AG04450 (cell line): Measurements from ENCODE around the gene KIF4B. TPM values are rescaled to one million over a fixed set of nuclear protein-coding genes. Genes with fewer than 3 reads are reported as not detected.
"Not testable (repeated sequence)": the region's sequence is repeated elsewhere in the genome, so short reads cannot be mapped to it uniquely, and the experiment has no call there.

Experiments used
- CTCF ChIA-PET: fragments of 300-600, 350-600 bp; formaldehyde crosslinking; extraction: SDS; loops from one replicate; lab custom pipeline; 2022; ENCODE audit warnings: antibody characterized with exemption, inconsistent platforms; lab: Charles Lee
- POLR2A ChIA-PET: fragments of 350-600 bp; formaldehyde crosslinking; extraction: SDS; loops from one replicate; lab custom pipeline; 2021; ENCODE audit warnings: antibody characterized with exemption, inconsistent platforms; lab: Yijun Ruan, JAX
- DNase-seq: peaks from one replicate; pipeline ENCODE4 v3.0.0-alpha.2; 2011; ENCODE audit warnings: low read depth, low spot score
- H3K27ac ChIP-seq: one replicate; pipeline ENCODE4 v1.5.1; 2012; ENCODE audit warnings: low read depth, low read length, control low read depth
- H3K27me3 ChIP-seq: one replicate; pipeline ENCODE4 v1.6.0; 2012; ENCODE audit warnings: low read length; ENCODE audit not compliant: control insufficient read depth, insufficient read depth
- H3K4me3 ChIP-seq: 2 replicates; pipeline ENCODE4 v1.5.1; 2011; ENCODE audit warnings: mild to moderate bottlenecking, low read depth, low read length, control low read depth
- H3K9me3 ChIP-seq: 2 replicates; pipeline ENCODE4 v1.5.1; 2012; ENCODE audit warnings: low read length; ENCODE audit not compliant: control insufficient read depth, insufficient read depth
- polyA plus RNA-seq: library from polyadenylated mRNA; depleted of rRNA; stranded (reverse); fragments of >200 nt; gene quantifications from 2 replicates; pipeline ENCODE4 v1.2.3, GENCODE V29; 2011
- TF ChIP-seq, protein P1 (sequence below): IDR thresholded peaks from 2 replicates; pipeline ENCODE4 v1.5.1; 2011; ENCODE audit warnings: low read depth, low read length, control low read depth, inconsistent platforms

KIF4B gene
- polyA plus RNA-seq, 1 experiment, result 0.02 TPM

DNA sequence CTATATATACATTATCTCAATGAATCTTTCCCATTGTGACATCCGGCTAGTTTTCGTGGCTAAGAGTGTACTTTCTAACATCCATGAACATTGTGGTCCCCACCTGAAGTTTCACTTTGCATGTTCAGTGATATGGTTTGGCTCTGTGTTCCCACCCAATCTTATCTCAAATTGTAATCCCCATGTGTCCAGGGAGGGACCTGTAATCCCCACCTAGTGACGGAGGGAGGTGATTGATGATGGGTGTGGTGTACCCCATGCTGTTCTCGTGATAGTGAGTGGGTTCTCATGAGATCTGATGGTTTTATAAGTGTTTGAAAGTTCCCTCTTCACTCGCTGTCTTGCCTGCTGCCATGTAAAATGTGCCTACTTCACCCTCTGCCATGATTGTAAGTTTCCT is 44.6 kb upstream of the KIF4B start:
- TF ChIP-seq, protein P1, sequence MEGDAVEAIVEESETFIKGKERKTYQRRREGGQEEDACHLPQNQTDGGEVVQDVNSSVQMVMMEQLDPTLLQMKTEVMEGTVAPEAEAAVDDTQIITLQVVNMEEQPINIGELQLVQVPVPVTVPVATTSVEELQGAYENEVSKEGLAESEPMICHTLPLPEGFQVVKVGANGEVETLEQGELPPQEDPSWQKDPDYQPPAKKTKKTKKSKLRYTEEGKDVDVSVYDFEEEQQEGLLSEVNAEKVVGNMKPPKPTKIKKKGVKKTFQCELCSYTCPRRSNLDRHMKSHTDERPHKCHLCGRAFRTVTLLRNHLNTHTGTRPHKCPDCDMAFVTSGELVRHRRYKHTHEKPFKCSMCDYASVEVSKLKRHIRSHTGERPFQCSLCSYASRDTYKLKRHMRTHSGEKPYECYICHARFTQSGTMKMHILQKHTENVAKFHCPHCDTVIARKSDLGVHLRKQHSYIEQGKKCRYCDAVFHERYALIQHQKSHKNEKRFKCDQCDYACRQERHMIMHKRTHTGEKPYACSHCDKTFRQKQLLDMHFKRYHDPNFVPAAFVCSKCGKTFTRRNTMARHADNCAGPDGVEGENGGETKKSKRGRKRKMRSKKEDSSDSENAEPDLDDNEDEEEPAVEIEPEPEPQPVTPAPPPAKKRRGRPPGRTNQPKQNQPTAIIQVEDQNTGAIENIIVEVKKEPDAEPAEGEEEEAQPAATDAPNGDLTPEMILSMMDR, result no peak
- CTCF ChIA-PET, result interaction anchor here (0.6 to 1.9 kb wide), 7 partner anchors 13 to 178 kb away, joined by 3 to 8 read pairs (median 3); no protein-coding TSS in a partner anchor

DNA sequence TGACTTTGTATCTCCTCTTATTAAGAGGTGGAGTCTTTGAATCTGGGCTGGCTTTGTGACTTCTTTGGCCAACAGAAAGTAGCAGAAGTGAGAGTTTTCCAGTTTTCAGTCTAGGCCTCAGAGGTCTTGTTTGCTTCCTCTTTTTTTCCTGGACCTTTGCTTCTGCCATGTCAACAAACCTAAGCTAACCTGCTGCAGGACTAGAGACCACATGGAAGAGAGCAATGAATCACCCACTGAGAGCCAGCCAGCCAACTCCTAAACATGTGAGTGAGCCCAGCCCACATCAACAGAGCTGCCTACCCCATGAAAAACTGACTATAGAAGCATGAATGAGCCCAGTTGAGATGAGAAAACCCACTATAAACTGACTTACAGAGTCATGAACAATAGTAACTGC is 42.8 kb upstream of the KIF4B start:
- no peaks in the 10 kb centered on the region for H3K27me3 ChIP-seq
- no peaks in the 10 kb centered on the region for H3K9me3 ChIP-seq
- DNase-seq, result no peak
- CTCF ChIA-PET, result interaction anchor here (0.6 to 3.9 kb wide), 5 partner anchors 10 to 176 kb away, joined by 3 to 71 read pairs (median 17); no protein-coding TSS in a partner anchor
- TF ChIP-seq, protein P1, result no peak
- POLR2A ChIA-PET, result no interaction called here
- H3K4me3 ChIP-seq, result no peak overlapping the region
- H3K27ac ChIP-seq, result no peak overlapping the region

More for the DNA sequence above, 44.6 kb upstream of the KIF4B start:
- POLR2A ChIA-PET, result no interaction called here
- Histone ChIP-seq H3K27me3 (no peaks in the 10 kb centered on the region), H3K27ac (no peak overlapping the region), H3K9me3 (no peaks in the 10 kb centered on the region), H3K4me3 (no peak overlapping the region)
- no peak for DNase-seq

DNA sequence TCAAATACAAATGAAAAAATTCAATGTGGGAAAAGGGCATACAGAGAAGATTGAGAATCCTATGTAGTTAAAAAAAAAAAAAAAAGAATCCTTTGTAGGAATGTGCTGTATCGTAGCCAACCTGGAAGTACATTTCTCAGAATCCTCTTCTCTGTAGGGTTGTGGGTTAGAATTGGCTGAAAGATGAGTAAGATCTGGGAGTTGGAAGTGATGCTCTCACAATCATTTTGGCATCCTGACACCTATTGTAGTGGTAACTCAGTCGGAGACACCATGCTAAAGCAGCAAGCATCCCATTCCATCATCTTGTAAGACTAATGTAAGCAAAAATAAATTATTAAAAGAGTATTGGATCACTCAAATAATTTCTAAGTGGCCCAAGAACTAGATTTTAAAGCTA is 42.1 kb upstream of the KIF4B start:
- TF ChIP-seq, protein P1, result no peak
- DNase-seq, result no peak
- ChIA-PET CTCF (interaction anchor here (1.5 to 3.9 kb wide), 13 partner anchors 9 to 176 kb away, joined by 3 to 71 read pairs (median 8); no protein-coding TSS in a partner anchor), POLR2A (no interaction called here)
- H3K9me3 ChIP-seq, result no peaks in the 10 kb centered on the region
- no peak overlapping the region for H3K27ac ChIP-seq
- no peaks in the 10 kb centered on the region for H3K27me3 ChIP-seq
- H3K4me3 ChIP-seq, result no peak overlapping the region

DNA sequence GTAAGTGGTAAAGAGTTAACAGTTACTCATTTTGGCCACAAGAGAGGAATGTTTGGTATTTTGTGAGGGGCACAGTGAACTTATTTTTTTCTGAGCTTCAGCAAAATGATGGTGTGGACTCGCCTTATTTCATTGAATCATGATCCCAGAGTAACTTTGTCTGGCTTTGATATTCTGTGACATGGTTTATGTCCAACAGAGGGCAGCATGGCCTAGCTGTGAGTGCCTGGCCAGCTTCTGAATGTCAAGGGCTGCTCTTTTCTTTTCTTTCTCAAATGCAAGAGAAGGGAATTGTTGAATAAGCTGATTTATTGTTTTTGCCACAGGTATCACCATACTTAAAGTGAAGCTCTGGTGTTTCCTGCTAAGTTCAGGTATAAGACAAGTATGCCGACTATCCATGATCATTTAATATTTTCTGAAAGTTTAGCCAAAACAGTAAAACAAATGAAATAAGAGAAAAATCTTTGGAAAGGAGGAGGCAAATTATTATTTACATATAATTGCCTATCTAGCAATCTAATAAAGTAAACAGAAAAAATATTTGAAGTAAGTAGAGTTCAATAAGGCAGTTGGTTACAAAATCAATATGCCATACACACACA is 41.0 kb upstream of the KIF4B start:
- Histone ChIP-seq H3K4me3 (no peak overlapping the region), H3K9me3 (no peaks in the 10 kb centered on the region), H3K27me3 (no peaks in the 10 kb centered on the region), H3K27ac (no peak overlapping the region)
- DNase-seq, result no peak
- ChIA-PET POLR2A (interaction anchor here (0.6 kb wide), 1 partner anchor 22 kb away, joined by 3 read pairs; no protein-coding TSS in a partner anchor), CTCF (interaction anchor here (0.6 to 3.9 kb wide), 28 partner anchors 8 to 869 kb away, joined by 3 to 71 read pairs (median 6); no protein-coding TSS in a partner anchor)
- TF ChIP-seq, protein P1, result peak; percentile 79

DNA sequence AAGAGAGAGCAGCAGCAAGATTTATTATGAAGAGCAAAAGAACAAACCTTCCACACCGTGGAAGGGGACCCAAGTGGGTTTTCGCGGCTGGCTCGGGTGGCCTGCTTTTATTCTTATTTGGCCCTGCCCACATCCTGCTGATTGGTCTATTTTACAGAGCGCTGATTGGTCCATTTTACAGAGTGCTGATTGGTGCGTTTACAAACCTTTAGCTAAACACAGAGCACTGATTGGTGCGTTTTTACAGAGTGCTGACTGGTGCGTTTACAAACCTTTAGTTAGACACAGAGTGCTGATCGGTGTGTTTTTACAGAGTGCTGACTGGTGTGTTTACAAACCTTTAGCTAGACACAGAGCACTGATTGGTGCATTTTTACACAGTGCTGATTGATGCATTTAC is 37.5 kb upstream of the KIF4B start:
- DNase-seq, H3K27ac ChIP-seq, H3K4me3 ChIP-seq, H3K27me3 ChIP-seq, CTCF ChIA-PET, H3K9me3 ChIP-seq, POLR2A ChIA-PET: not testable (repeated sequence)
